ENCODE data around the gene MBD3L1. TPM values are rescaled to one million over a fixed set of nuclear protein-coding genes. Genes with fewer than 3 reads are reported as not detected.

MBD3L1 gene
- not detected for total RNA-seq

DNA sequence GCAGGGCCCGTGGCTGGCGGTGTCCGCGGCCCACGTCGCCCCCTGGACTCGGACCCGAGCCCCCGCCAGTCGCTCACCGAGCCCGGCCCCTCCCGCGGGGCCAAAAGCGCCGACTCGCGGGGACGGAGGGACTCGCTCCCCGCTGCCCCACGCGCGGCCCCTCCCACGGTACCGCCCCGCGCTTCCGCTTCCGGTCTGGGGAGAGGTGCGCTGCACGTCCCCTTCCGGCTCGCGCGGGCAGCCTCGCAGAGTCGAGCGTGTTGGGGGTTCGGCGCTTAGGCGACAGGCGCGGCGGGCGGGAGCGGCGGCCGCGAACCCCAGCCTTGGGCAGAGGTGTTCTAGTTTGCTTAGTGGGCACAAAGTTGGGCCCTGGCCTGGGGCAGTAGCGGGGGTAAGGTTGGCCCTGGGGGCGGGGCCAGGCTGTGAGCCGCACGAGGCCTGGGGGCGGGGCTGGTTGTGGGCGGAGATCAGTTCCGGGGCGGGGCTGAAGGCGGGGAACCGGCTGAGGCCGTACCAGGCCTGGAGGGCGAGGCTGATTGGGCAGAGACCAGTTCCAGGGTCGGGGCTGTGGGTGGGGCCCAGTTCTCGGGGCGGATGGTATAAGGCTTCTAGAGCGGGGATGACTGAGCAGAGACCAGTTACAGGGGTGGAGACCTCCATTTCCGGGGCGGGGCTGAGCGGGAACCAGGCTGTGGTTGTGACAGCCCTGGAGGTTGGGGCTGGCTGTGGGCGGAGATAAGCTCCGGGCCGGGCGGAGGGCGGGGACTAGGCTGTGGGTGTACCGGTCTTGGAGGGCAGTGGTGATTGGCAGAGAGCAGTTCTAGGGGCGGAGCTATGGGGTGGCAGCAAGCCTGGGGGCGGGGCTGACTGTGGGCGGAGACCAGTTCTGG is at the start of gene MBD3L1, which contains the start of gene ZNF558:
TSS of gene MBD3L1 (plus strand) at position 246 of the 890 bp plus-strand sequence. CDS start 10,302 bp downstream, outside the sequence.
TSS of gene ZNF558 (minus strand) at position 173 of the 890 bp plus-strand sequence. CDS start 9,645 bp downstream, outside the sequence.
- DNase-seq = peak; percentile 100
- Mint-ChIP-seq H3K9me3 (peaks cover 6% of the 10 kb centered on the region), H3K27ac (peak within 1 kb of the TSS; percentile 93), H3K36me3 (peaks cover 17% of the 10 kb centered on the region), H3K4me3 (peak within 1 kb of the TSS; percentile 86), H3K27me3 (peaks cover 3% of the 10 kb centered on the region), H3K4me1 (peaks cover 10% of the 10 kb centered on the region)

DNA sequence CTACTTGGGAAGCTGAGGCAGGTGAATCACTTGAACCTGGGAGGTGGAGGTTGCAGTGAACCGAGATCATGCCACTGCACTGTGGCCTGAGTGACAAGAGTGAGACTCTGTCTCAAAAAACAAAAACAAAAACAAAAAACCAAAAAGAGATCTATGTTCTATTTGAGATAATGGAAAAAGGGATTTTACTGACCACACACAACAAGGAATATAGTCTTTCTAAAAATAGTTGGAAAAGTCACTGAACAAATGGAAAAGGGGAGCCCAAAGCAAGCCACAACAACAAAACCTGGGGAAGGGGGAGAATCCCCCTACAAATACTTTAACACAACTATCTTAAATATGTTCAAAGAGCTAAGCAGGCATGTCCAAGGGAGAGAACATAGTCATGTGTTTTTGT is 37.4 kb upstream of the MBD3L1 start:
- Mint-ChIP-seq H3K4me1 (no peaks in the 10 kb centered on the region), H3K27me3 (no peaks in the 10 kb centered on the region), H3K27ac (no peak overlapping the region), H3K36me3 (no peaks in the 10 kb centered on the region), H3K9me3 (peaks cover 18% of the 10 kb centered on the region), H3K4me3 (no peak overlapping the region)
- DNase-seq = no peak

DNA sequence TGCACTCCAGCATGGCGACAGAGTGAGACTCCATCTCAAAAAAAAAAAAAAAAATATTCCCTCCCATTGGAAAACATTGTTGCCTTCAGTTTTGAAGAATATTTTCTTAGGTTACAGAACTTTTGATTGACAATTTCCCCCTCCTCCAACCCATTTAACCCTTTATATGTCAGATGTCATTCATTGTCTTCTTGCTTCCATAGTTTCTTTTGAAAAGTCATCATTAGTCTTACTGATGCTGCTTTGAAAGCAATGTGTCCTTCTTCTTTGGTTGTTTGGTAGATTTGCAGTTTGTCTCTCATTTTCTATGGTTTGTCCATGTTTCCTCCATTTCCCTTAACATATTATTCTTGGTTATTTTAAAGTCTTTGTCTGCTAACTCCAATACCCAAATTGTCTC is 25.5 kb upstream of the MBD3L1 start:
- H3K27me3 Mint-ChIP-seq = no peaks in the 10 kb centered on the region
- H3K4me1 Mint-ChIP-seq = no peaks in the 10 kb centered on the region
- no peak for DNase-seq
- H3K4me3 Mint-ChIP-seq = no peak overlapping the region
- H3K9me3 Mint-ChIP-seq = peaks cover 53% of the 10 kb centered on the region
- H3K36me3 Mint-ChIP-seq = peaks cover 83% of the 10 kb centered on the region
- H3K27ac Mint-ChIP-seq = no peak overlapping the region

DNA sequence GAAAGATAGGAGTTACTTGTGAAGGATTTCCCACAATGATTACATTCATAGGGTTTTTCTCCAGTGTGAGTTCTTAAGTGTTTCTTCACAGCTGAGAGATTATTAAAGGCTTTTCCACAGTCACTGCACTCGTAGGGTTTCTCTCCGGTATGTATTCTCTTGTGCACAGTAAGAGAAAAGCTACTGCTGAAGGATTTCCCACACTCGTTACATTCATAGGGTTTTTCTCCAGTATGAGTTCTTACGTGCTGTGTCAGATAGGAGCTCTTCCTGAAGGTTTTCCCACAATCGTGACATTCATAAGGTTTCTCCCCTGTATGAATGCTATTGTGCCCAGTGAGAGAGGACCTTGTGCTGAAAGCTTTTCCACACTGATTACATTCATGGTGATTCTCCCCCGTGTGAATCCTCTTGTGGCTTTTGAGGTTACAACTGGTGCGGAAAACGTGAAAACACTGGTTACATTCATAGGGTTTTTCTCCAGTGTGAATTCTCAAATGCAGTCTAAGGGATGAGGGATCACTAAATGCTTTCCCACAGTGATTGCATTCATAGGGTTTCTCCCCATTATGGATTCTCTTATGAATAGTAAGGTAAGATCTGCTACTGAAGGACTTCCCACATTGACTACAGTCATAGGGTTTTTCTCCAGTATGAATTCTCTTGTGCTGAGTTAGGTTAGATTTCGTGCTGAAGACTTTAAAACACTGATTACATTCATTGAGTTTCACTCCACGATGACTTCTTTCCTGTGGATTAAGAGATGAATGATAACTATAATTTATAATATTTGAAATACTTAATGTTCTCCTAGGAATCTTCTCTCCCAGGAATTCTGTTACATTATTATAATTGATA is 20.6 kb upstream of the MBD3L1 start:
- no peaks in the 10 kb centered on the region for H3K27me3 Mint-ChIP-seq
- H3K4me3 Mint-ChIP-seq = no peak overlapping the region
- DNase-seq = no peak
- H3K27ac Mint-ChIP-seq = no peak overlapping the region
- peaks cover 91% of the 10 kb centered on the region for H3K36me3 Mint-ChIP-seq
- H3K9me3 Mint-ChIP-seq = peaks cover 68% of the 10 kb centered on the region
- H3K4me1 Mint-ChIP-seq = no peaks in the 10 kb centered on the region

DNA sequence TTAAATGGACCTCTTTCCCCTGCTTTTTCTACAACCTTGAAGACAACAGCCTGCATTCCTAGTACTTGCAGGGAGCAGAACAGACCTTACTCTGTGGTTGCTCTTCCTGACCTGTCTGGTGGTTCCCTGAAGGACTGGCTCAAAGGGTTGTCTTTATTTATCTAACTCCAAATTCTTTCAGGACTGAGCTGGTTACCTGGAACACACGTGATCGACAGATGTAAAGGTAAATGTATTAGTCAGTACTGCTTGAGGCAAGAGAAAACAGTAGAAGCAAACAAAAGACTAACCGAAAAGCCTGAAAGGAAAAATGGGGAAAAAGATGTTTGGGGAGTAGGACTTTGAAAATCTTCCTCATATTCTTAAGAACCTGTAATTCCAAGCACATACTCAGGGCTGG is 18.0 kb upstream of the MBD3L1 start:
- Mint-ChIP-seq H3K4me3 (no peak overlapping the region), H3K9me3 (peaks cover 69% of the 10 kb centered on the region)

DNA sequence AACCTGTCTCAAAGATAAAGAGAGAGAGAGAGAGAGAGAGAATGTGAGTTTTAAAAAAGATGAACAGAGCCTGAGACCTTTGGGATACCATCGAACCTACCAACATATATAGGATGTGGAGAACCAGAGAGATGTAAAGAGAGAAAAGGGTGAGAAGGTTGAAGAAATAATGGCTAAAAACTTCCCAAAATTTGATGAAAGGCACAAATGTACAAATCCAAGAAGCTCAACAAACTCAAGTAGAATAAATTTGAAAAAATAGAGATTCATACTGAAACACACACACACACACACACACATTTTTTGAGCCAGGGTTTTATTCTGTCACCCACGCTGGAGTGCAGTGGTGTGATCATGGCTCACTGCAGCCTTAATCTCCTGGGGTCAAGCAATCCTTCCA is 16.4 kb upstream of the MBD3L1 start:
- no peak overlapping the region for H3K4me3 Mint-ChIP-seq
- H3K27me3 Mint-ChIP-seq = no peaks in the 10 kb centered on the region
- no peak overlapping the region for H3K27ac Mint-ChIP-seq
- peaks cover 72% of the 10 kb centered on the region for H3K9me3 Mint-ChIP-seq
- H3K4me1 Mint-ChIP-seq = no peaks in the 10 kb centered on the region
- H3K36me3 Mint-ChIP-seq = peaks cover 99% of the 10 kb centered on the region
- no peak for DNase-seq

More for the DNA sequence above, 18.0 kb upstream of the MBD3L1 start:
- H3K27me3 Mint-ChIP-seq = no peaks in the 10 kb centered on the region
- DNase-seq = no peak
- no peak overlapping the region for H3K27ac Mint-ChIP-seq
- no peaks in the 10 kb centered on the region for H3K4me1 Mint-ChIP-seq
- peaks cover 95% of the 10 kb centered on the region for H3K36me3 Mint-ChIP-seq

DNA sequence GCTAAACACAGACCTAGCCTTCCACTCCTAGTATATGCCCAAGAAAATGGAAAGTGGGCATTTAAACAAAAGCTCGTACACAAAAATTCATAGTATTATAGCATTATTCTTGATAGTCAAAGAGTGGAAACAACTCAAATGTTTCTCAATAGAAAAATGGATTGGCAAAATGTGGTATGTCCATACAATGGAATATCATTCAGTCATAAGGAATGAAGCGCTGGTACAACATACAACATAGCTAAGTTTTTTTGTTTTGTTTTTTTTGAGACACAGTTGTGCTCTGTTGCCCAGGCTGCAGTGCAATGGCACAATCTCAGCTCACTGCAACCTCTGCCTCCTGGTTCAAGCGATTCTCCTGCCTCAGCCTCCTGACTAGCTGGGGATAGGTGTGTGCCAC is 11.9 kb upstream of the MBD3L1 start:
- DNase-seq = no peak
- Mint-ChIP-seq H3K27me3 (no peaks in the 10 kb centered on the region), H3K27ac (no peak overlapping the region), H3K9me3 (peaks cover 44% of the 10 kb centered on the region), H3K4me1 (no peaks in the 10 kb centered on the region), H3K36me3 (peaks cover 97% of the 10 kb centered on the region), H3K4me3 (no peak overlapping the region)

DNA sequence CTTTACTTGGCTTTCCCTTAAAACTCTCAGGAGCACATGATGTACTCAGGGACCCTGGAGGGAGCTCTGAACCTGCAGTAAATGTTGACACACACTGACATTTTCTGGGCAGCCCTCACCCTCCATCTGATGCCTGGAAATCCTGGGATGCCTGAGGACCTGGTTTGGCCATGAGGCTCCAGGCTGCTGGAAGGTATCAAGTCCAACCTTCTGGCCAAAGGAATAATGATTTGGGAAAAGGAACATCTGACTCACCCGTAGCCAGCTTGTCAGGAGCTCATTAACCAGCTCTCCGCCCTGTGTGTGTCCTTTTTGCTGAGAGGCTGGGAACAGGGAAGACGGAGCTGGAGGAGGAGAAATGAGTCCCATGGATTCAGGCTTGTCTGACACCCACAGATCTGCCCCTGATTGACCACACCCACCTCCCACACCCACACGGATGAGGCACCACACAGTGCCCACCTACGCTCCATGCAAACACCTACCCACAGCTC is 10.4 kb upstream of the MBD3L1 start:
- no peak overlapping the region for H3K4me3 Mint-ChIP-seq
- DNase-seq = no peak
- peaks cover 4% of the 10 kb centered on the region for H3K4me1 Mint-ChIP-seq
- H3K27ac Mint-ChIP-seq = no peak overlapping the region
- no peaks in the 10 kb centered on the region for H3K27me3 Mint-ChIP-seq
- H3K9me3 Mint-ChIP-seq = peaks cover 31% of the 10 kb centered on the region
- peaks cover 90% of the 10 kb centered on the region for H3K36me3 Mint-ChIP-seq

DNA sequence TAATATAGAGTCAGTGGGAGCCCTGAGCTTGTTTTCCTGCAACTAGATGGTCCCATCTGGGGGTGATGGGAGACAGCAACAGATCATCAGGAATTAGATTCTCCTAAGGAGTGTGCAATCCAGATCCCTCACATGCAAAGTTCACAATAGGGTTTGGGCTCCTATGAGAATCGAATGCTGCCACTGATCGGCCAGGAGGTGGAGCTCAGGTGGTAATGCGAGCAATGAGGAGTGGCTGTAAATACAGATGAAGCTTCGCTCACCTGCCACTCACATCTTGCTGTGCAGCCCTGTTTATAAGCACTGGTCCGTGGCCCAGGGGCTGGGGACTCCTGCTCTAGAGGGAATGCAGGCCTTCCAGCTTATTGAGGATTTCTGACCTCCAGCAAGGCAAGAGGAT is 5.8 kb upstream of the MBD3L1 start:
- DNase-seq = no peak
- H3K4me3 Mint-ChIP-seq = no peak overlapping the region
- peaks cover 65% of the 10 kb centered on the region for H3K36me3 Mint-ChIP-seq
- H3K9me3 Mint-ChIP-seq = peaks cover 3% of the 10 kb centered on the region
- no peaks in the 10 kb centered on the region for H3K27me3 Mint-ChIP-seq
- H3K4me1 Mint-ChIP-seq = peaks cover 12% of the 10 kb centered on the region
- no peak overlapping the region for H3K27ac Mint-ChIP-seq

DNA sequence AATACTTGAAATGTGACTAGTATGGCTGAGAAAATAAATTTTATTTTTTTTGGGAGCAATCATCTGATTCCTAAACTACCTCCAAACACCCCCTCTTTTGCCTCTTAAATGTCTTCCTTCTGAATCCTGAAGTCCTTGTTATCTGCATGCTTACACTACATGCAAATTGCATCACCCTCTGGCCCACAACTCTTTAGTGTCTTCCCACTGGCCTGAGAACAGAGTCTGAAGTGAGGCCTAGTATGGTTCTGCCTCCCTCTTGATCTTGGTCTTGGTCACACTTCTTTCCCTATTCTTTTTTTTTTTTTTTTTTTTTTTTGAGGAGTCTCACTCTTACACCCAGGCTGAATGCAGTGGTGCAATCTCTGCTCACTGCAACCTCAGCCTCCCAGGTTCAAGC is 4.9 kb upstream of the MBD3L1 start:
- no peak overlapping the region for H3K27ac Mint-ChIP-seq

DNA sequence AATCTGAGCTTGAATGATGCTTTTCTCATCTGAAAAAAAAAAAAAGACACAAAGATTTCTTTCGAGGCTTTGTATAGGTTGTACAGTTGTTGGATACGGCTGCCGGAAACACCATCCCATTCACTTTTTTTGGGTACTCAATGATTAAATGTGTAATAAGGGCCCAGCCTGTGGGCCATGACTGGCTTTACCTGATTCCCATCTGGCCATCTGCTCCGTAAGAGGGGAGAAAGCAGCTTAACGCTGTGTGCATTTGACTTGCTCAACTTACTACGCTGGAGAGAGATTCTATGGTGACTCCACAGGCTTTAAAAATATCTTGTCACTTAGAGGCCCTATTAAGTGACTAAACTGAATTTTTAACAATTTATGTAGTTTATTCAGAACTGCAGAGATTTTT is 804 bp upstream of the MBD3L1 start:
- H3K27me3 Mint-ChIP-seq = peaks cover 1% of the 10 kb centered on the region
- H3K27ac Mint-ChIP-seq = peak overlapping the region; percentile 93
- H3K4me3 Mint-ChIP-seq = peak overlapping the region; percentile 86
- H3K4me1 Mint-ChIP-seq = peaks cover 12% of the 10 kb centered on the region
- H3K36me3 Mint-ChIP-seq = peaks cover 21% of the 10 kb centered on the region
- DNase-seq = no peak
- H3K9me3 Mint-ChIP-seq = peaks cover 6% of the 10 kb centered on the region

More for the DNA sequence above, 4.9 kb upstream of the MBD3L1 start:
- DNase-seq = no peak
- Mint-ChIP-seq H3K36me3 (peaks cover 55% of the 10 kb centered on the region), H3K27me3 (no peaks in the 10 kb centered on the region), H3K4me1 (peaks cover 15% of the 10 kb centered on the region), H3K4me3 (no peak overlapping the region), H3K9me3 (peaks cover 3% of the 10 kb centered on the region)

DNA sequence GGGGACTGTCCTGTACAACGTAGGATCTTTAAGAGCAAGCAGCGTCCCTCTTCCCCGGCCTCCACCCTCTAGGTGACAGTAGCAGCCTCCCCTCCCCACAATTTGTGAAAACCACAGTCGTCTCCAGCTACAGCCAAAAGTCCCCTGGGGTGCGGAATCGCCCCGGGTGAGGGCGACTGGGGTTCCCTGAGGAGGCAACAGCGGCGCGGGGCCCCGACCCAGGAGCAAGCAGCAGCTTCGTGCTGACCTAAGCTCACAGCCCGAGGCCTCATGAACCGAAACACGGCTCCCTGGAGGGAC is 395 bp upstream of the MBD3L1 start:
- H3K27ac Mint-ChIP-seq = peak overlapping the region; percentile 93
- H3K4me1 Mint-ChIP-seq = peaks cover 11% of the 10 kb centered on the region
- peaks cover 19% of the 10 kb centered on the region for H3K36me3 Mint-ChIP-seq
- peaks cover 6% of the 10 kb centered on the region for H3K9me3 Mint-ChIP-seq
- H3K4me3 Mint-ChIP-seq = peak overlapping the region; percentile 86
- H3K27me3 Mint-ChIP-seq = peaks cover 3% of the 10 kb centered on the region
- no peak for DNase-seq

DNA sequence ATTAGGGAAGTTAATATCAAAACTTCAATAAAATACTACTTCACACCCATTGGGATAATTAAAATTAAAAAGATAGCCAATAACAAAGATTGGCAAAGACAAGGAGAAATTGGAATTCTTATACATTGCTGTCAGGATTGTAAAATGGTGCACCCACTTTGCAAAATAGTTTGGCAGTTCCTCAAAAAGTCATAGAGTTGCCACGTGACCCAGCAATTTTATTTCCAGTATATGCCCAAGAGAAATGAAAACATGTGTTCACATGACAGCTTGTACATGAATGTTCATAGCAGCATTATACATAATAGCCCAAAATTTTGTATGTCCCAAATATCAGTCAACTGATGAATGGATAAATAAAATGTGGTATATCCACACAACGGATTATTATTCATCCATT is 3.3 kb downstream of the MBD3L1 start:
- H3K4me1 Mint-ChIP-seq = peaks cover 7% of the 10 kb centered on the region
- H3K36me3 Mint-ChIP-seq = no peaks in the 10 kb centered on the region
- no peak overlapping the region for H3K4me3 Mint-ChIP-seq
- DNase-seq = no peak
- H3K27ac Mint-ChIP-seq = no peak overlapping the region
- H3K9me3 Mint-ChIP-seq = peaks cover 6% of the 10 kb centered on the region
- H3K27me3 Mint-ChIP-seq = peaks cover 4% of the 10 kb centered on the region

DNA sequence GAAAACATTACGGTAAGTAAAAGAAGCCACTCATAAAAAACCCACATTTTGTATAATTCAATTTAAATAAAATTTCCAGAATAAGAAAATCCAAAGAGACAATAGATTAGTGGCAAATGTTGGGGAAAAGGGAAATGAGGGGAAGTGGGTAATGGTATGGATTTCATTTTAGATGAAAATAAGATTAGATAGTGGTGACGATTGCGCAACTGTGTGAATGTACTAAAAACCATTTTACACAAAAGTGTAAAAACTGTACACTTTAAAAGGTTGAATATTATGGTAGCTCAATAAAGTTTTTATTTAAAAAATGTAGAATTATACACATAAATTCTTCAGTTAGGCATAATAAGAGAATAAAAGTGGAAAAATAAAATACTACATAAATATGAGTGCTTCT is 3.7 kb downstream of the MBD3L1 start:
- H3K36me3 Mint-ChIP-seq = no peaks in the 10 kb centered on the region
- H3K4me1 Mint-ChIP-seq = peaks cover 7% of the 10 kb centered on the region
- H3K27ac Mint-ChIP-seq = no peak overlapping the region
- H3K4me3 Mint-ChIP-seq = no peak overlapping the region
- H3K9me3 Mint-ChIP-seq = peaks cover 6% of the 10 kb centered on the region
- DNase-seq = no peak
- peaks cover 8% of the 10 kb centered on the region for H3K27me3 Mint-ChIP-seq

DNA sequence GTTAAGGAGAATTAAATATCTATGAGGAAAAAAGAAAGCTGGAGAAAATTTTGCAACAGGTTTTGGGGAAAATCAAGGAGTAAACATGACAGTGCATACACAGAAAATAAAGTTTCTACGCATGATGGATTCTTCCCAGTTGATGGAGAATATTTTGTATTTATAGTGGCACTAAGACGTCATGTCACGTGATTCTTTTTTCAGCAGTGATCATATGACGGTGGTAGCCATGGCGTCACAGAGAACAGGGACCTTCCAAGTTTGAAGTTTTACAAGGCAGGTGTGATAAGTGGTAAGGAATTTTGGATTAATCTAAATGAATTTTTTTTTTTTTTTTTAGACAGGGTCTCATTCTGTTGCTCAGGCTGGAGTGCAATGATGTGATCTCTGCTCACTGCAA is 8.5 kb downstream of the MBD3L1 start:
- no peaks in the 10 kb centered on the region for H3K36me3 Mint-ChIP-seq

More for the DNA sequence above, 8.5 kb downstream of the MBD3L1 start:
- Mint-ChIP-seq H3K27me3 (peaks cover 8% of the 10 kb centered on the region), H3K4me3 (no peak overlapping the region), H3K9me3 (no peaks in the 10 kb centered on the region), H3K27ac (no peak overlapping the region), H3K4me1 (no peaks in the 10 kb centered on the region)
- no peak for DNase-seq
